Thyroid gland (tissue), 4 donors: ENCODE results near the gene LSMEM2.

Experiments used
- POLR2A ChIP-seq, 2 donors: fragments of 450-650 bp; IDR thresholded peaks; one replicate each; pipeline ENCODE4 v1.6.1; 2017; ENCODE audit warnings: antibody characterized with exemption in 2 of 2, mild to moderate bottlenecking in 2 of 2, moderate library complexity in 1 of 2
- TF ChIP-seq, protein P1 (sequence below), 6 experiments: fragments of 200-600 bp in 3 of 6; fragments of 450-650 bp in 3 of 6; sonication (generic) in 3 of 6; IDR thresholded peaks; one replicate each; pipeline ENCODE4 v1.5.1; 2016 to 2019; ENCODE audit warnings: antibody characterized with exemption in 6 of 6, mild to moderate bottlenecking in 2 of 6, inconsistent platforms in 1 of 6, moderate library complexity in 1 of 6

DNA sequence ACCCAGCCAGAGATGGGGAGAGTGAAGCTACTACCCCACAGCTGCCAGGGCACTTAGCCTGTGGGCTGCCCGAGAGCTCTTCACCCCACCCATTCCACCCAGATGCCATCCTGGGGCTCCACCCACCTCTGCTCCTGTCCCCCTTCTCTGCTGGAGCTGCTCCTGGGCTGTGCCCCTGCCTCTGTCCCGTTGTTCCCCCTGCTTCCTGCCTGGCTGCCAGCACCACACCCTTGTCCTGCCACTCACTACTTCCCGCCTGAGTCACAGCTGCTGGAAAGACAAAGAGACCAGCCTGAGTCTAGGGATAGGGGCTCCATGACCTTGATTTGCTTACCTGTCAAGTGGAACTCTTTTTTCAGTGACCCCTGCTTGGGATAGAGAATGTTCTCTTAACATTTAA is 30.5 kb upstream of the LSMEM2 start:
- TF ChIP-seq, protein P1, sequence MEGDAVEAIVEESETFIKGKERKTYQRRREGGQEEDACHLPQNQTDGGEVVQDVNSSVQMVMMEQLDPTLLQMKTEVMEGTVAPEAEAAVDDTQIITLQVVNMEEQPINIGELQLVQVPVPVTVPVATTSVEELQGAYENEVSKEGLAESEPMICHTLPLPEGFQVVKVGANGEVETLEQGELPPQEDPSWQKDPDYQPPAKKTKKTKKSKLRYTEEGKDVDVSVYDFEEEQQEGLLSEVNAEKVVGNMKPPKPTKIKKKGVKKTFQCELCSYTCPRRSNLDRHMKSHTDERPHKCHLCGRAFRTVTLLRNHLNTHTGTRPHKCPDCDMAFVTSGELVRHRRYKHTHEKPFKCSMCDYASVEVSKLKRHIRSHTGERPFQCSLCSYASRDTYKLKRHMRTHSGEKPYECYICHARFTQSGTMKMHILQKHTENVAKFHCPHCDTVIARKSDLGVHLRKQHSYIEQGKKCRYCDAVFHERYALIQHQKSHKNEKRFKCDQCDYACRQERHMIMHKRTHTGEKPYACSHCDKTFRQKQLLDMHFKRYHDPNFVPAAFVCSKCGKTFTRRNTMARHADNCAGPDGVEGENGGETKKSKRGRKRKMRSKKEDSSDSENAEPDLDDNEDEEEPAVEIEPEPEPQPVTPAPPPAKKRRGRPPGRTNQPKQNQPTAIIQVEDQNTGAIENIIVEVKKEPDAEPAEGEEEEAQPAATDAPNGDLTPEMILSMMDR (IDR thresholded peaks at IDR 0.05), result no peak
- no peak for TF ChIP-seq POLR2A (IDR thresholded peaks at IDR 0.05)
